SK-N-SH (cell line): ENCODE results near the gene MMS22L. TPM values are rescaled to one million over a fixed set of nuclear protein-coding genes. Genes with fewer than 3 reads are reported as not detected.
A peak's percentile ranks its signal among the peaks of the same experiment; 100 is the strongest.

Experiments used
- CTCF ChIA-PET: fragments of 300-600, 350-600 bp; formaldehyde crosslinking; extraction: SDS; loops from one replicate; lab custom pipeline; 2021; lab: Yijun Ruan, JAX
- POLR2A ChIA-PET: fragments of 350-600 bp; sonication (Branson Sonifier 250); formaldehyde crosslinking; extraction: SDS; loops from one replicate; lab custom pipeline; 2020; ENCODE audit warnings: antibody characterized with exemption, inconsistent platforms; lab: Yijun Ruan, JAX
- DNase-seq: peaks from one replicate; pipeline ENCODE4 v3.0.0; 2012
- H2AFZ ChIP-seq: fragments of 200-600 bp; sonication (generic); 2 replicates; pipeline ENCODE4 v1.8.1; 2016; ENCODE audit warnings: antibody characterized with exemption, mild to moderate bottlenecking, low read depth
- H3F3A ChIP-seq: fragments of 200-600 bp; sonication (generic); replicated peaks from 2 replicates; pipeline ENCODE3; 2016; ENCODE audit warnings: antibody characterized with exemption, mild to moderate bottlenecking; ENCODE audit not compliant: insufficient read depth
- H3K27ac ChIP-seq, 2 experiments: fragments of 200-500 bp in 1 of 2; fragments of 200-600 bp in 1 of 2; sonication (Bioruptor generic) in 1 of 2; sonication (generic), shearing (Covaris generic) in 1 of 2; 2 replicates each; pipeline versions ENCODE4 v1.5.1 to v1.6.1; 2014 to 2016; ENCODE audit warnings: low read depth in 2 of 2, inconsistent platforms in 1 of 2, low read length in 1 of 2, mild to moderate bottlenecking in 1 of 2, mixed read lengths in 1 of 2
- H3K27me3 ChIP-seq: fragments of 200-600 bp; sonication (generic), shearing (Covaris generic); 2 replicates; pipeline ENCODE4 v1.6.1; 2016; ENCODE audit warnings: mixed run types; ENCODE audit not compliant: insufficient read depth
- H3K36me3 ChIP-seq, 2 experiments: fragments of 200-500 bp in 1 of 2; fragments of 200-600 bp in 1 of 2; sonication (Bioruptor generic) in 1 of 2; sonication (generic) in 1 of 2; replicated peaks in 1 of 2; 2 replicates each; pipeline versions ENCODE3 to v1.5.1; 2014 to 2016; ENCODE audit warnings: low read length in 1 of 2, mild to moderate bottlenecking in 1 of 2; ENCODE audit not compliant: insufficient read depth in 2 of 2, control insufficient read depth in 1 of 2
- H3K4me1 ChIP-seq, 2 experiments: fragments of 200-500 bp in 1 of 2; fragments of 200-600 bp in 1 of 2; sonication (Bioruptor generic) in 1 of 2; sonication (generic), shearing (Covaris generic) in 1 of 2; 2 replicates each; pipeline versions ENCODE4 v1.5.1 to v1.6.1; 2014 to 2016; ENCODE audit warnings: low read depth in 1 of 2, low read length in 1 of 2, mixed run types in 1 of 2; ENCODE audit not compliant: insufficient read depth in 2 of 2, control insufficient read depth in 1 of 2
- H3K4me2 ChIP-seq: fragments of 200-600 bp; sonication (generic), shearing (Covaris generic); 2 replicates; pipeline ENCODE4 v1.6.1; 2017; ENCODE audit warnings: mixed run types
- H3K4me3 ChIP-seq, 2 experiments: fragments of 200-500 bp in 1 of 2; fragments of 200-600 bp in 1 of 2; sonication (Bioruptor generic) in 1 of 2; sonication (generic), shearing (Covaris generic) in 1 of 2; 2 replicates each; pipeline versions ENCODE4 v1.5.1 to v1.8.1; 2014 to 2016; ENCODE audit warnings: low read depth in 2 of 2, inconsistent platforms in 1 of 2, low read length in 1 of 2, mild to moderate bottlenecking in 1 of 2, mixed read lengths in 1 of 2, moderate library complexity in 1 of 2
- H3K79me2 ChIP-seq: fragments of 200-600 bp; sonication (generic); 2 replicates; pipeline ENCODE4 v1.8.1; 2017; ENCODE audit warnings: mild to moderate bottlenecking; ENCODE audit not compliant: insufficient read depth
- H3K9ac ChIP-seq: fragments of 200-600 bp; sonication (generic); 2 replicates; pipeline ENCODE4 v1.6.1; 2017; ENCODE audit warnings: mixed run types
- H3K9me2 ChIP-seq: fragments of 200-600 bp; sonication (generic); 2 replicates; pipeline ENCODE4 v1.6.1; 2017; ENCODE audit warnings: mixed run types
- H3K9me3 ChIP-seq: fragments of 200-600 bp; sonication (generic); 2 replicates; pipeline ENCODE4 v1.6.1; 2017; ENCODE audit warnings: mixed run types, mild to moderate bottlenecking, moderate library complexity
- H4K20me1 ChIP-seq: fragments of 200-600 bp; sonication (generic); 2 replicates; pipeline ENCODE4 v1.6.1; 2017; ENCODE audit warnings: mild to moderate bottlenecking, mixed run types; ENCODE audit not compliant: insufficient read depth
- CHD2 ChIP-seq: fragments of 150-350 bp; IDR thresholded peaks from 2 replicates; pipeline ENCODE4 v1.6.1; 2018; ENCODE audit warnings: low read length; ENCODE audit not compliant: partially characterized antibody
- EP300 ChIP-seq, 2 experiments: IDR thresholded peaks; 2 replicates each; pipeline versions ENCODE4 v1.4.0 to v1.6.1; 2012; ENCODE audit warnings: borderline replicate concordance in 1 of 2, low read depth in 1 of 2, low read length in 1 of 2
- EZH2phosphoT487 ChIP-seq: fragments of 200-600 bp; sonication (generic); IDR thresholded peaks from 2 replicates; pipeline ENCODE4 v1.6.1; 2017; ENCODE audit warnings: low read depth, mixed run types, mild to moderate bottlenecking, antibody characterized with exemption, moderate library complexity, borderline replicate concordance
- FOSL2 ChIP-seq: IDR thresholded peaks from 2 replicates; pipeline ENCODE4 v1.4.0; 2012; ENCODE audit warnings: low read depth, mild to moderate bottlenecking, moderate library complexity, borderline replicate concordance
- FOXJ3 ChIP-seq: sonication (generic); formaldehyde crosslinking; IDR thresholded peaks from 2 replicates; pipeline ENCODE4 v1.5.1; 2020; ENCODE audit warnings: mild to moderate bottlenecking, missing genetic modification reagents
- NFIC ChIP-seq: IDR thresholded peaks from 2 replicates; pipeline ENCODE4 v1.4.0; 2012; ENCODE audit warnings: borderline replicate concordance
- NRF1 ChIP-seq: IDR thresholded peaks from 2 replicates; pipeline ENCODE4 v1.6.1; 2012; ENCODE audit warnings: low read depth, mild to moderate bottlenecking, low read length
- POLR2AphosphoS5 ChIP-seq: IDR thresholded peaks from 2 replicates; pipeline ENCODE4 v1.6.1; 2012; ENCODE audit warnings: low read depth, low read length
- RAD21 ChIP-seq: IDR thresholded peaks from 2 replicates; pipeline ENCODE4 v1.6.1; 2012; ENCODE audit warnings: mild to moderate bottlenecking, low read length
- RCOR1 ChIP-seq: fragments of 150-350 bp; IDR thresholded peaks from 2 replicates; pipeline ENCODE4 v1.6.1; 2017; ENCODE audit warnings: antibody characterized with exemption, low read length
- RFX5 ChIP-seq: IDR thresholded peaks from 2 replicates; pipeline ENCODE4 v1.6.1; 2012; ENCODE audit warnings: mild to moderate bottlenecking, improper control_type of control experiment, low read length
- RXRA ChIP-seq: IDR thresholded peaks from 2 replicates; pipeline ENCODE4 v1.4.0; 2012; ENCODE audit warnings: low read depth, mild to moderate bottlenecking, borderline replicate concordance
- SIN3A ChIP-seq: IDR thresholded peaks from 2 replicates; pipeline ENCODE4 v1.6.1; 2012; ENCODE audit warnings: low read depth, mild to moderate bottlenecking, low read length, moderate library complexity, borderline replicate concordance
- SMC3 ChIP-seq: IDR thresholded peaks from 2 replicates; pipeline ENCODE4 v1.6.1; 2012; ENCODE audit warnings: low read depth, low read length, improper control_type of control experiment
- TCF12 ChIP-seq: IDR thresholded peaks from 2 replicates; pipeline ENCODE4 v1.4.0; 2012
- YY1 ChIP-seq: IDR thresholded peaks from 2 replicates; pipeline ENCODE4 v1.4.0; 2012; ENCODE audit warnings: low read depth, mild to moderate bottlenecking
- WGBS: methylation state at CpG from one replicate; pipeline ENCODE4 v1.1.6; 2017; ENCODE audit warnings: low lambda C conversion rate; 5-methylcytosine and 5-hydroxymethylcytosine counted together
- polyA plus RNA-seq, 3 experiments: library from polyadenylated mRNA; depleted of rRNA; stranded (reverse); fragments of >200 nt; gene quantifications; 2 replicates each; pipeline ENCODE4 v1.2.3, GENCODE V29; 2012
- TF ChIP-seq, protein P1 (sequence below): IDR thresholded peaks from 2 replicates; pipeline ENCODE4 v1.6.1; 2012; ENCODE audit warnings: mild to moderate bottlenecking, low read depth, low read length, moderate library complexity
- TF ChIP-seq, protein P2 (sequence below): fragments of 150-350 bp; IDR thresholded peaks from 2 replicates; pipeline ENCODE4 v1.6.1; 2017; ENCODE audit warnings: antibody characterized with exemption, low read length, low read depth, borderline replicate concordance
- TF ChIP-seq, protein P3 (sequence below): IDR thresholded peaks from 2 replicates; pipeline ENCODE4 v1.4.0; 2012; ENCODE audit warnings: low read depth, borderline replicate concordance
- TF ChIP-seq, protein P4 (sequence below): fragments of 150-350 bp; IDR thresholded peaks from 2 replicates; pipeline ENCODE4 v1.6.1; 2016; ENCODE audit warnings: mild to moderate bottlenecking, low read depth, low read length

MMS22L gene
- polyA plus RNA-seq, 1 of the 3 experiments (the other 2 are of a cell fraction): 4.3 TPM

DNA sequence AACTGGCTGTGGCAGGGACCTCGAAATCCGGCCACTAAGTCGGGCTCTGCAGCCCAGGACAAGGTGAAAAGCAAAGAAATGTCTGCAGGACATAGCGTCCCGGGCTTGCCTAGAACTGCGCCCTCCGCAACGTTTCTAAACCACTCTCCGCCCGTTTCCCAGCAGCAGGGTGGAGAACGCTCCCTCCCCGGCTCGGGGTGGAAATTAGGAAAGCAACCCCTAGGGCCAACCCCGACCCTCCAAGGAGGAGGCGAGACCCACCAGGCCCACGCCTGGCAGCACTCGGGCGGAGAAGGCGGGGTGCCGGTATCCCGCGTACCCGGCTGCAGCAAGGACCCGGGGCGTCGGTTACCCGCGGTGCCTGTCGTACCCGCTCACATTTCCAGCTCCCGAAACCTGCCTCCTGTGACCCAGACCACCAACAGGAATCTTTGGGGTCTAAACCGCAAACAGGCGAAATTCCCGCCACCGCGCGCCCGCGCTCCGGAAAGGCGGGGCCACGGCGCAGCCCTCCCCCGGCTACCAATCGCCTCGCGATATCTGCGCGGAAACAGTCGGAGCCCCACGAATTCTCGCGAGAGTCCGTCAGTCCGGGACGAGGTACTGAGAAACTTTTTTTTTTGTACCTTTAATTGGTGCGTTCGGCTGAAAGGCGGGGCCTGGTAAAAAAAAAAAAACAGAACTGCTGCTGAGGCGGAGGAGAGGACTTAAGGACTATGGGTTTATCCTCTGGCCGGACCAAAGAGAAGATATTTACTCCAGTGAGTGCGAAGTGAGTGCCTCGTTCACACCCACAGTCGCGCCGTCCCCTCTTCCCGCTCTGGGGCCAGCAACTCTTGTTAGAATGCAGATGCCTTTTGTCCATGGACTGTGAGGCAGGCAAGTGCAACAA, at the start of gene MMS22L (continued):
- TF ChIP-seq, protein P1, sequence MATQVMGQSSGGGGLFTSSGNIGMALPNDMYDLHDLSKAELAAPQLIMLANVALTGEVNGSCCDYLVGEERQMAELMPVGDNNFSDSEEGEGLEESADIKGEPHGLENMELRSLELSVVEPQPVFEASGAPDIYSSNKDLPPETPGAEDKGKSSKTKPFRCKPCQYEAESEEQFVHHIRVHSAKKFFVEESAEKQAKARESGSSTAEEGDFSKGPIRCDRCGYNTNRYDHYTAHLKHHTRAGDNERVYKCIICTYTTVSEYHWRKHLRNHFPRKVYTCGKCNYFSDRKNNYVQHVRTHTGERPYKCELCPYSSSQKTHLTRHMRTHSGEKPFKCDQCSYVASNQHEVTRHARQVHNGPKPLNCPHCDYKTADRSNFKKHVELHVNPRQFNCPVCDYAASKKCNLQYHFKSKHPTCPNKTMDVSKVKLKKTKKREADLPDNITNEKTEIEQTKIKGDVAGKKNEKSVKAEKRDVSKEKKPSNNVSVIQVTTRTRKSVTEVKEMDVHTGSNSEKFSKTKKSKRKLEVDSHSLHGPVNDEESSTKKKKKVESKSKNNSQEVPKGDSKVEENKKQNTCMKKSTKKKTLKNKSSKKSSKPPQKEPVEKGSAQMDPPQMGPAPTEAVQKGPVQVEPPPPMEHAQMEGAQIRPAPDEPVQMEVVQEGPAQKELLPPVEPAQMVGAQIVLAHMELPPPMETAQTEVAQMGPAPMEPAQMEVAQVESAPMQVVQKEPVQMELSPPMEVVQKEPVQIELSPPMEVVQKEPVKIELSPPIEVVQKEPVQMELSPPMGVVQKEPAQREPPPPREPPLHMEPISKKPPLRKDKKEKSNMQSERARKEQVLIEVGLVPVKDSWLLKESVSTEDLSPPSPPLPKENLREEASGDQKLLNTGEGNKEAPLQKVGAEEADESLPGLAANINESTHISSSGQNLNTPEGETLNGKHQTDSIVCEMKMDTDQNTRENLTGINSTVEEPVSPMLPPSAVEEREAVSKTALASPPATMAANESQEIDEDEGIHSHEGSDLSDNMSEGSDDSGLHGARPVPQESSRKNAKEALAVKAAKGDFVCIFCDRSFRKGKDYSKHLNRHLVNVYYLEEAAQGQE: no peak
- TF ChIP-seq EZH2phosphoT487: no peak
- no peak for TF ChIP-seq NFIC
- no peak for TF ChIP-seq RXRA
- TF ChIP-seq CHD2: peak; percentile 100
- no peak for TF ChIP-seq RFX5
- TF ChIP-seq, protein P2, sequence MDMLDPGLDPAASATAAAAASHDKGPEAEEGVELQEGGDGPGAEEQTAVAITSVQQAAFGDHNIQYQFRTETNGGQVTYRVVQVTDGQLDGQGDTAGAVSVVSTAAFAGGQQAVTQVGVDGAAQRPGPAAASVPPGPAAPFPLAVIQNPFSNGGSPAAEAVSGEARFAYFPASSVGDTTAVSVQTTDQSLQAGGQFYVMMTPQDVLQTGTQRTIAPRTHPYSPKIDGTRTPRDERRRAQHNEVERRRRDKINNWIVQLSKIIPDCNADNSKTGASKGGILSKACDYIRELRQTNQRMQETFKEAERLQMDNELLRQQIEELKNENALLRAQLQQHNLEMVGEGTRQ: no peak
- TF ChIP-seq FOSL2: no peak
- TF ChIP-seq RAD21: peak; percentile 7; the same call in 1 of the 2 replicates
- no peak for TF ChIP-seq SMC3
- TF ChIP-seq POLR2AphosphoS5: peak; percentile 63

DNA sequence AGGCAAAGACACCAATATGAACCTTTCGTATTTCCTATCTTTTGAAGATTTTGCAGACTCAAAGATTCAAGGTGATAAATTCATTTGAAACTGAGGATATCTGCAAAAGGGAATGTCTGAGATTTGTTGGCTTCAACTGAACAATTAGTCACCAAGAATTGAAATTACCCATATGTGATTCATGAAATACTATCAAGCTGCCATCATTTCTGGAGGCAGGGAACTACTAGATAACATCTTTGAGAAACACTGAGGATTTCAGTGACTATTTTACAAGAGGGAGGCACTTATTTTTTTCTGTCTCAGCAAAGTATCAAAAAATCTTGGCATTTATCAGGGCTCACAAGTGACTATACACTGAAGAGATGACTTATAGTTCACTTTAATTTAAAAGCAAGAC, 39.8 kb upstream of the MMS22L start:
- no peaks in the 10 kb centered on the region for H4K20me1 ChIP-seq
- no peak for DNase-seq
- no peaks in the 10 kb centered on the region for H3K9me3 ChIP-seq
- H3K36me3 ChIP-seq: peaks cover 0 to 6% of the 10 kb centered on the region in 2 experiments
- peaks cover 4% of the 10 kb centered on the region for H3F3A ChIP-seq
- 39% methylated on average over 1 of the region's 1 CpG for WGBS
- H3K27me3 ChIP-seq: no peaks in the 10 kb centered on the region
- H2AFZ ChIP-seq: peak overlapping the region; percentile 53; the same call in 1 of the 2 replicates
- H3K79me2 ChIP-seq: no peaks in the 10 kb centered on the region
- ChIA-PET CTCF (interaction anchor here (2.3 kb wide), 1 partner anchor 108 kb away, joined by 9 read pairs; no protein-coding TSS in a partner anchor), POLR2A (no interaction called here)
- H3K4me2 ChIP-seq: peak overlapping the region; percentile 36
- no peak overlapping the region for H3K9ac ChIP-seq
- peaks cover 0 to 9% of the 10 kb centered on the region in 2 experiments; a peak in 1 of 4 replicates for H3K4me1 ChIP-seq
- no peak overlapping the region for H3K4me3 ChIP-seq
- H3K27ac ChIP-seq: peak overlapping the region in 1 of 2 experiments; percentile 43; a peak in 2 of 4 replicates
- H3K9me2 ChIP-seq: no peaks in the 10 kb centered on the region
- no peak for TF ChIP-seq RCOR1
- TF ChIP-seq EP300 (IDR thresholded peaks at IDR 0.05; ENCODE audit: borderline replicate concordance in 1 of 2, low read depth in 1 of 2, low read length in 1 of 2): peak in 1 of 2 experiments; percentile 84; a peak in 2 of 4 replicates
- TF ChIP-seq NRF1: no peak
- TF ChIP-seq, protein P3, sequence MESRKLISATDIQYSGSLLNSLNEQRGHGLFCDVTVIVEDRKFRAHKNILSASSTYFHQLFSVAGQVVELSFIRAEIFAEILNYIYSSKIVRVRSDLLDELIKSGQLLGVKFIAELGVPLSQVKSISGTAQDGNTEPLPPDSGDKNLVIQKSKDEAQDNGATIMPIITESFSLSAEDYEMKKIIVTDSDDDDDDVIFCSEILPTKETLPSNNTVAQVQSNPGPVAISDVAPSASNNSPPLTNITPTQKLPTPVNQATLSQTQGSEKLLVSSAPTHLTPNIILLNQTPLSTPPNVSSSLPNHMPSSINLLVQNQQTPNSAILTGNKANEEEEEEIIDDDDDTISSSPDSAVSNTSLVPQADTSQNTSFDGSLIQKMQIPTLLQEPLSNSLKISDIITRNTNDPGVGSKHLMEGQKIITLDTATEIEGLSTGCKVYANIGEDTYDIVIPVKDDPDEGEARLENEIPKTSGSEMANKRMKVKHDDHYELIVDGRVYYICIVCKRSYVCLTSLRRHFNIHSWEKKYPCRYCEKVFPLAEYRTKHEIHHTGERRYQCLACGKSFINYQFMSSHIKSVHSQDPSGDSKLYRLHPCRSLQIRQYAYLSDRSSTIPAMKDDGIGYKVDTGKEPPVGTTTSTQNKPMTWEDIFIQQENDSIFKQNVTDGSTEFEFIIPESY: 0 out of 2 replicates have a peak, but pooled peaks have one; percentile 32
- TF ChIP-seq NFIC: peak; percentile 84
- TF ChIP-seq SIN3A: no peak
- TF ChIP-seq YY1: 0 out of 2 replicates have a peak, but pooled peaks have one; percentile 46
- TF ChIP-seq, protein P4, sequence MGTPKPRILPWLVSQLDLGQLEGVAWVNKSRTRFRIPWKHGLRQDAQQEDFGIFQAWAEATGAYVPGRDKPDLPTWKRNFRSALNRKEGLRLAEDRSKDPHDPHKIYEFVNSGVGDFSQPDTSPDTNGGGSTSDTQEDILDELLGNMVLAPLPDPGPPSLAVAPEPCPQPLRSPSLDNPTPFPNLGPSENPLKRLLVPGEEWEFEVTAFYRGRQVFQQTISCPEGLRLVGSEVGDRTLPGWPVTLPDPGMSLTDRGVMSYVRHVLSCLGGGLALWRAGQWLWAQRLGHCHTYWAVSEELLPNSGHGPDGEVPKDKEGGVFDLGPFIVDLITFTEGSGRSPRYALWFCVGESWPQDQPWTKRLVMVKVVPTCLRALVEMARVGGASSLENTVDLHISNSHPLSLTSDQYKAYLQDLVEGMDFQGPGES: no peak
- TF ChIP-seq EZH2phosphoT487: no peak
- TF ChIP-seq FOXJ3 (CRISPR knock-in tag): no peak
- peak; percentile 91 for TF ChIP-seq TCF12
- 0 out of 2 replicates have a peak, but pooled peaks have one; percentile 18 for TF ChIP-seq RXRA
- no peak for TF ChIP-seq CHD2
